ENCODE data around the gene TTLL8.

- TF ChIP-seq GABPA (IDR thresholded peaks at IDR 0.05; ENCODE audit: low read depth) (no peak), CHD2 (IDR thresholded peaks at IDR 0.05; ENCODE audit: low read length, partially characterized antibody) (no peak), CTCF (IDR thresholded peaks at IDR 0.05) (no peak)
These were observed 10.8 kb downstream of the TTLL8 start for GRCh38 chr22:50047346-50047745.
